Endodermal cell (in vitro differentiated cells): ENCODE measurements around the gene CRB2. TPM values are rescaled to one million over a fixed set of nuclear protein-coding genes. Genes with fewer than 3 reads are reported as not detected.
A peak's percentile ranks its signal among the peaks of the same experiment; 100 is the strongest.

ENCODE experiments used
- DNase-seq: peaks from one replicate; pipeline ENCODE4 v3.0.0-alpha.2; 2017
- H3K27ac ChIP-seq: 2 replicates; pipeline ENCODE4 v1.5.1; 2013; ENCODE audit warnings: mild to moderate bottlenecking, low read depth, low read length, moderate library complexity
- H3K27me3 ChIP-seq: 2 replicates; pipeline ENCODE4 v1.6.1; 2013; ENCODE audit warnings: mild to moderate bottlenecking, low read length, moderate library complexity; ENCODE audit not compliant: insufficient read depth, control insufficient read depth, poor library complexity, severe bottlenecking
- H3K36me3 ChIP-seq: 2 replicates; pipeline ENCODE4 v1.7.0; 2013; ENCODE audit warnings: mild to moderate bottlenecking, low read length, moderate library complexity; ENCODE audit not compliant: control insufficient read depth, insufficient read depth
- H3K4me1 ChIP-seq: one replicate; pipeline ENCODE4 v1.7.0; 2013; ENCODE audit warnings: low read length; ENCODE audit not compliant: control insufficient read depth, insufficient read depth
- H3K4me3 ChIP-seq: 2 replicates; pipeline ENCODE4 v1.5.1; 2013; ENCODE audit warnings: mild to moderate bottlenecking, low read length, moderate library complexity
- H3K9ac ChIP-seq: 2 replicates; pipeline ENCODE4 v1.6.1; 2013; ENCODE audit warnings: mild to moderate bottlenecking, low read length, moderate library complexity; ENCODE audit not compliant: poor library complexity, severe bottlenecking; ENCODE audit errors: extremely low read depth
- H3K9me3 ChIP-seq: 2 replicates; pipeline ENCODE4 v1.6.1; 2013; ENCODE audit warnings: mild to moderate bottlenecking, low read length, moderate library complexity; ENCODE audit not compliant: control insufficient read depth
- H3K27ac Mint-ChIP-seq: 2 replicates; pipeline ENCODE4 v1.8.0; 2020; ENCODE audit warnings: mixed read lengths
- H3K27me3 Mint-ChIP-seq: 2 replicates; pipeline ENCODE4 v1.8.0; 2021; ENCODE audit warnings: mild to moderate bottlenecking, mixed read lengths; ENCODE audit not compliant: insufficient read depth
- H3K36me3 Mint-ChIP-seq: 2 replicates; pipeline ENCODE4 v1.8.0; 2020; ENCODE audit warnings: low read depth, mixed read lengths
- H3K4me1 Mint-ChIP-seq: 2 replicates; pipeline ENCODE4 v1.8.0; 2020; ENCODE audit warnings: mixed read lengths
- H3K4me3 Mint-ChIP-seq: 2 replicates; pipeline ENCODE4 v1.8.0; 2020; ENCODE audit warnings: mild to moderate bottlenecking, moderate library complexity, mixed read lengths
- H3K9me3 Mint-ChIP-seq: 2 replicates; pipeline ENCODE4 v1.8.0; 2020; ENCODE audit warnings: mild to moderate bottlenecking, mixed read lengths
- CTCF ChIP-seq: fragments of 200-600 bp; sonication (generic); conservative IDR thresholded peaks from 2 replicates; pipeline ENCODE4 v1.5.0; 2021; ENCODE audit warnings: antibody characterized with exemption, mild to moderate bottlenecking
- WGBS, 2 experiments: methylation state at CpG; one replicate each; pipeline versions ENCODE4 v1.1.5 to v1.1.7; 2013; ENCODE audit warnings: missing lambda C conversion rate in 2 of 2, mixed read lengths in 1 of 2; ENCODE audit not compliant: insufficient coverage in 1 of 2, insufficient read length in 1 of 2; 5-methylcytosine and 5-hydroxymethylcytosine counted together
- total RNA-seq, 2 donors: library from RNA; stranded (reverse); fragmentation: NEBNext Ultra II Directional in 1 of 2; extraction: Animal tissue kit (Norgen Biotek cat#: 25700) in 1 of 2; gene quantifications; 2 replicates in 1 of 2; 3 replicates in 1 of 2; pipeline ENCODE4 v1.2.1, GENCODE V29; 2021

CRB2 gene
- total RNA-seq, 2 donors from 2014 or later, result 0.75 to 2.0 TPM

- H3K4me1 ChIP-seq, result peaks cover 10% of the 10 kb centered on the region
- peak; percentile 71 for TF ChIP-seq CTCF
- peaks cover 13% of the 10 kb centered on the region for H3K4me1 Mint-ChIP-seq
- H3K4me3 Mint-ChIP-seq, result no peak overlapping the region
- no peak overlapping the region for H3K9ac ChIP-seq
- no peak overlapping the region for H3K27ac ChIP-seq
- peak; percentile 83 for DNase-seq
- H3K27me3 ChIP-seq, result no peaks in the 10 kb centered on the region
- H3K9me3 Mint-ChIP-seq, result no peaks in the 10 kb centered on the region
- peaks cover 53% of the 10 kb centered on the region for H3K27me3 Mint-ChIP-seq
- no peaks in the 10 kb centered on the region for H3K36me3 ChIP-seq
- no peak overlapping the region for H3K27ac Mint-ChIP-seq
- WGBS, 2 experiments, result 89 to 95% methylated on average over 8 to 12 of the region's 12 CpGs
- H3K4me3 ChIP-seq, result no peak overlapping the region
- no peaks in the 10 kb centered on the region for H3K9me3 ChIP-seq
- no peaks in the 10 kb centered on the region for H3K36me3 Mint-ChIP-seq
These were observed 9.4 kb downstream of the CRB2 start for GRCh38 chr9:123365287-123365880.

- no peak overlapping the region for H3K4me3 ChIP-seq
- H3K27ac ChIP-seq, result no peak overlapping the region
- DNase-seq, result peak; percentile 85
- no peaks in the 10 kb centered on the region for H3K27me3 ChIP-seq
- Mint-ChIP-seq H3K4me1 (peaks cover 10% of the 10 kb centered on the region), H3K27me3 (peaks cover 57% of the 10 kb centered on the region), H3K36me3 (no peaks in the 10 kb centered on the region), H3K9me3 (no peaks in the 10 kb centered on the region), H3K4me3 (no peak overlapping the region), H3K27ac (no peak overlapping the region)
- H3K9me3 ChIP-seq, result no peaks in the 10 kb centered on the region
- H3K36me3 ChIP-seq, result no peaks in the 10 kb centered on the region
- peaks cover 4% of the 10 kb centered on the region for H3K4me1 ChIP-seq
- peak; percentile 40 for TF ChIP-seq CTCF
- no peak overlapping the region for H3K9ac ChIP-seq
- WGBS, 2 experiments, result 94 to 97% methylated on average over 40 to 67 of the region's 67 CpGs
These were observed 10.0 kb downstream of the CRB2 start for GRCh38 chr9:123365881-123366528.

- H3K27ac Mint-ChIP-seq, result no peak overlapping the region
- H3K9ac ChIP-seq, result no peak overlapping the region
- H3K4me3 ChIP-seq, result no peak overlapping the region
- H3K4me3 Mint-ChIP-seq, result no peak overlapping the region
- H3K27me3 ChIP-seq, result peaks cover 17% of the 10 kb centered on the region
- H3K27ac ChIP-seq, result no peak overlapping the region
- H3K36me3 Mint-ChIP-seq, result no peaks in the 10 kb centered on the region
- 85 to 90% methylated on average over 4 to 10 of the region's 10 CpGs for WGBS, 2 experiments
- TF ChIP-seq CTCF, result no peak
- H3K4me1 Mint-ChIP-seq, result peaks cover 4% of the 10 kb centered on the region
- no peaks in the 10 kb centered on the region for H3K9me3 Mint-ChIP-seq
- peaks cover 72% of the 10 kb centered on the region for H3K27me3 Mint-ChIP-seq
- no peak for DNase-seq
- no peaks in the 10 kb centered on the region for H3K36me3 ChIP-seq
- no peaks in the 10 kb centered on the region for H3K4me1 ChIP-seq
- H3K9me3 ChIP-seq, result no peaks in the 10 kb centered on the region
These were observed 12.0 kb downstream of the CRB2 start for GRCh38 chr9:123368023-123368422.
